Sigmoid colon (tissue), 7 donors: ENCODE results near the gene SRRM3. TPM values are rescaled to one million over a fixed set of nuclear protein-coding genes. Genes with fewer than 3 reads are reported as not detected.
A peak's percentile ranks its signal among the peaks of the same experiment; 100 is the strongest.

Experiments used
- DNase-seq: peaks from one replicate; pipeline ENCODE4 v3.0.0-alpha.2; 2019
- H3K27ac ChIP-seq, 4 donors: fragments of 200-600 bp; sonication (generic); one replicate each; pipeline ENCODE4 v1.5.1; 2016 to 2019; ENCODE audit warnings: mild to moderate bottlenecking in 1 of 4
- H3K27me3 ChIP-seq, 3 donors: fragments of 200-600 bp; sonication (generic); one replicate each; pipeline ENCODE4 v1.5.1; 2019; ENCODE audit warnings: mild to moderate bottlenecking in 1 of 3
- H3K36me3 ChIP-seq, 4 donors: fragments of 200-600 bp; sonication (generic); one replicate each; pipeline ENCODE4 v1.5.1; 2016 to 2019
- H3K4me1 ChIP-seq, 4 donors: fragments of 200-600 bp; sonication (generic); one replicate each; pipeline ENCODE4 v1.5.1; 2017 to 2019
- H3K4me3 ChIP-seq, 4 donors: fragments of 200-600 bp; sonication (generic); one replicate each; pipeline ENCODE4 v1.5.1; 2017 to 2019; ENCODE audit warnings: mild to moderate bottlenecking in 2 of 4, moderate library complexity in 1 of 4
- H3K9me3 ChIP-seq, 4 donors: fragments of 200-600 bp in 3 of 4; sonication (generic) in 3 of 4; one replicate each; pipeline versions ENCODE4 v1.5.1 to v1.6.1; 2013 to 2019
- CTCF ChIP-seq, 4 experiments: fragments of 450-650 bp in 3 of 4; fragments of 200-600 bp in 1 of 4; IDR thresholded peaks; one replicate each; pipeline ENCODE4 v1.5.1; 2016 to 2019; ENCODE audit warnings: antibody characterized with exemption in 4 of 4, mild to moderate bottlenecking in 3 of 4, moderate library complexity in 2 of 4
- EP300 ChIP-seq, 4 donors: sonication (generic); formaldehyde crosslinking; IDR thresholded peaks; one replicate each; pipeline ENCODE4 v1.6.1; 2017; ENCODE audit warnings: antibody characterized with exemption in 4 of 4
- POLR2A ChIP-seq, 2 donors: fragments of 450-650 bp; IDR thresholded peaks; one replicate each; pipeline ENCODE4 v1.6.1; 2016; ENCODE audit warnings: antibody characterized with exemption in 2 of 2, mild to moderate bottlenecking in 2 of 2, moderate library complexity in 2 of 2
- POLR2AphosphoS5 ChIP-seq, 4 donors: sonication (generic); formaldehyde crosslinking; IDR thresholded peaks; one replicate each; pipeline ENCODE4 v1.6.1; 2017; ENCODE audit warnings: antibody characterized with exemption in 4 of 4
- WGBS, 2 donors: extraction: QIAGEN DNeasy Blood & Tissue Kit; methylation state at CpG; one replicate each; pipeline ENCODE4 v1.1.7; 2013; 5-methylcytosine and 5-hydroxymethylcytosine counted together
- intact Hi-C: fragments of 100-400 bp; cut with DNase I; formaldehyde crosslinking; loops from one replicate; pipeline ENCODE4 v1.15.1; 2023
- polyA plus RNA-seq, 3 donors: library from polyadenylated mRNA; stranded (reverse); fragments of 200-250 nt; gene quantifications; one replicate each; pipeline ENCODE4 v1.2.3, GENCODE V29; 2013
- total RNA-seq, 4 donors: library from RNA; depleted of rRNA; stranded (reverse); fragments of >200 nt; gene quantifications; one replicate each; pipeline ENCODE4 v1.1.0, GENCODE V29; 2016
- donor health status: healthy with polysubstance abuse.
- donor health status: Bipolar disorder and iron deficiency.
- donor health status: healthy.

SRRM3 gene
- total and polyA plus RNA-seq, 7 donors = 1.4 to 16.1 (median 2.2) TPM

GRCh38 chr7:76325811-76326210, 124.1 kb downstream of the SRRM3 start:
- DNase-seq = peak; percentile 14
- TF ChIP-seq POLR2AphosphoS5 (IDR thresholded peaks at IDR 0.05) = no peak
- TF ChIP-seq EP300 (IDR thresholded peaks at IDR 0.05) = no peak
- no peak for TF ChIP-seq CTCF (IDR thresholded peaks at IDR 0.05)
- TF ChIP-seq POLR2A (IDR thresholded peaks at IDR 0.05) = no peak
- H3K9me3 ChIP-seq = no peaks in the 10 kb centered on the region
- H3K4me3 ChIP-seq = no peak overlapping the region
- H3K36me3 ChIP-seq = peaks cover 0 to 42% (median 16%) of the 10 kb centered on the region in 4 donors
- 87 to 93% methylated on average over 5 of the region's 5 CpGs for WGBS, 2 donors
- intact Hi-C loops = no loop called here
- H3K4me1 ChIP-seq = peaks cover 0 to 23% (median 11%) of the 10 kb centered on the region in 4 donors
- peak overlapping the region in 1 of 4 donors; percentile 10 for H3K27ac ChIP-seq
- H3K27me3 ChIP-seq = no peaks in the 10 kb centered on the region

- no peak for TF ChIP-seq POLR2A (IDR thresholded peaks at IDR 0.05)
- TF ChIP-seq EP300 (IDR thresholded peaks at IDR 0.05) = no peak
- TF ChIP-seq CTCF (IDR thresholded peaks at IDR 0.05) = no peak
- TF ChIP-seq POLR2AphosphoS5 (IDR thresholded peaks at IDR 0.05) = peak in 1 of 4 donors; percentile 12
- Histone ChIP-seq H3K4me1 (peaks cover 0 to 31% (median 12%) of the 10 kb centered on the region in 4 donors), H3K36me3 (peaks cover 0 to 42% (median 16%) of the 10 kb centered on the region in 4 donors), H3K27ac (peak overlapping the region in 1 of 4 donors; percentile 48), H3K4me3 (no peak overlapping the region), H3K27me3 (no peaks in the 10 kb centered on the region), H3K9me3 (no peaks in the 10 kb centered on the region)
- no peak for DNase-seq
- intact Hi-C loops = no loop called here
- WGBS, 2 donors = 64 to 85% methylated on average over 5 of the region's 5 CpGs
Measured at GRCh38 chr7:76326646-76327233, 125.0 kb downstream of the SRRM3 start.

GRCh38 chr7:76327610-76328009, 125.9 kb downstream of the SRRM3 start:
- Histone ChIP-seq H3K4me3 (no peak overlapping the region), H3K27me3 (no peaks in the 10 kb centered on the region), H3K9me3 (no peaks in the 10 kb centered on the region), H3K4me1 (peaks cover 0 to 40% (median 16%) of the 10 kb centered on the region in 4 donors), H3K36me3 (peaks cover 0 to 48% (median 16%) of the 10 kb centered on the region in 4 donors), H3K27ac (peak overlapping the region in 1 of 4 donors; percentile 48)
- WGBS, 2 donors = 51 to 64% methylated on average over 7 of the region's 7 CpGs
- TF ChIP-seq CTCF (IDR thresholded peaks at IDR 0.05) (no peak), POLR2A (IDR thresholded peaks at IDR 0.05) (no peak), POLR2AphosphoS5 (IDR thresholded peaks at IDR 0.05) (no peak), EP300 (IDR thresholded peaks at IDR 0.05) (no peak)
- peak; percentile 4 for DNase-seq
- intact Hi-C loops = no loop called here

- peak; percentile 37 for DNase-seq
- no peaks in the 10 kb centered on the region for H3K9me3 ChIP-seq
- peaks cover 0 to 47% (median 24%) of the 10 kb centered on the region in 4 donors for H3K4me1 ChIP-seq
- 86 to 88% methylated on average over 15 of the region's 15 CpGs for WGBS, 2 donors
- H3K27me3 ChIP-seq = no peaks in the 10 kb centered on the region
- peaks cover 0 to 48% (median 16%) of the 10 kb centered on the region in 4 donors for H3K36me3 ChIP-seq
- H3K4me3 ChIP-seq = no peak overlapping the region
- no peak for TF ChIP-seq EP300 (IDR thresholded peaks at IDR 0.05)
- TF ChIP-seq POLR2A (IDR thresholded peaks at IDR 0.05) = no peak
- H3K27ac ChIP-seq = peak overlapping the region in 1 of 4 donors; percentile 48
- intact Hi-C loops = no loop called here
Measured at GRCh38 chr7:76328389-76328788, 126.7 kb downstream of the SRRM3 start.

DNA sequence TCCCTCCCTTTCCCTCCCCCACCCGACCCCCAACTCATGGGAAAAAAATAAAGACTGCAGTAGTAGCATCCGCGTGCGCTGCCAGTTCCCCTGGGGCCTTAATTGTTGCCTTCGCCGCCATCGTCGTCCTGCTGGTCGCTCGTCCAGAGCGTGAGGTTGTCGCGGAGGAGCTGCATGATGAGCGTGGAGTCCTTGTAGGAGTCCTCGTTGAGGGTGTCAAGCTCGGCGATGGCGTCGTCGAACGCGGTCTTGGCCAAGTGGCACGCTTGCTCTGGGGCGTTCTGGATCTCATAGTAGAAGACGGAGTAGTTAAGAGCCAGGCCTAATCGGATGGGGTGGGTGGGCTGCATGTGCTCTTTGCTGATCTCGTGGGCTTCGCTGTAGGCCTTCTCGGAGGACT, 127.8 kb downstream of the SRRM3 start:
- no peak overlapping the region for H3K4me3 ChIP-seq
- DNase-seq = peak; percentile 53
- no peaks in the 10 kb centered on the region for H3K27me3 ChIP-seq
- no peak overlapping the region for H3K27ac ChIP-seq
- H3K9me3 ChIP-seq = no peaks in the 10 kb centered on the region
- peaks cover 0 to 48% (median 16%) of the 10 kb centered on the region in 4 donors for H3K36me3 ChIP-seq
- H3K4me1 ChIP-seq = peaks cover 0 to 58% (median 35%) of the 10 kb centered on the region in 4 donors
- TF ChIP-seq CTCF (IDR thresholded peaks at IDR 0.05) = no peak
- no peak for TF ChIP-seq EP300 (IDR thresholded peaks at IDR 0.05)
- no peak for TF ChIP-seq POLR2A (IDR thresholded peaks at IDR 0.05)
- TF ChIP-seq POLR2AphosphoS5 (IDR thresholded peaks at IDR 0.05) = no peak
- intact Hi-C loops = no loop called here
- 95 to 96% methylated on average over 29 of the region's 29 CpGs for WGBS, 2 donors
